H1 (cell line): ENCODE measurements around the gene AHI1. TPM values are rescaled to one million over a fixed set of nuclear protein-coding genes. Genes with fewer than 3 reads are reported as not detected.

Experiments
- CHD7 ChIP-seq: fragments of 300-600 bp; sonication (generic); IDR thresholded peaks from 2 replicates; pipeline ENCODE4 v1.7.1; 2012; ENCODE audit warnings: low read length, moderate library complexity, mild to moderate bottlenecking, inconsistent platforms; ENCODE audit not compliant: insufficient replicate concordance
- polyA plus RNA-seq, 7 experiments: library from polyadenylated mRNA; depleted of rRNA in 3 of 7; stranded (reverse) in 5 of 7; unstranded in 2 of 7; fragments of >200 nt in 5 of 7; fragments of 200-250 nt in 2 of 7; gene quantifications; 1 replicate in 5 of 7; 2 replicates in 1 of 7; 4 replicates in 1 of 7; pipeline versions ENCODE4 v1.2.1 to v1.2.3, GENCODE V29; 2011 to 2013; ENCODE audit warnings: missing spikeins in 2 of 7, mixed read lengths in 2 of 7
- total RNA-seq: library from RNA; stranded (reverse); fragmentation: NEBNext Ultra II Directional; extraction: Animal tissue kit (Norgen Biotek cat#: 25700); gene quantifications from 2 replicates; pipeline ENCODE4 v1.2.1, GENCODE V29; 2021

AHI1 gene
- total and polyA plus RNA-seq, 2 of the 8 experiments (the other 6 are each of a cell fraction or from before 2014, with no cell fraction given): 4.2 to 19.6 TPM

- no peak for TF ChIP-seq CHD7
Observed at GRCh38 chr6:135411339-135411738, 86.2 kb downstream of the AHI1 start (continued).
